ENCODE data around the gene TMEM263.

Gene TMEM263

GRCh38 chr12:106975993-106976658 lies 20.4 kb downstream of the TMEM263 start:
- DNase-seq (ENCODE audit: low read depth), result no peak
- no peak overlapping the region for H3K4me3 ChIP-seq (ENCODE audit: low read depth, low read length)
- no peak for TF ChIP-seq CTCF (IDR thresholded peaks at IDR 0.05; ENCODE audit: control insufficient read depth, extremely low read depth, insufficient read depth)

- DNase-seq (ENCODE audit: low read depth), result no peak
- TF ChIP-seq CTCF (IDR thresholded peaks at IDR 0.05; ENCODE audit: control insufficient read depth, extremely low read depth, insufficient read depth), result no peak
- H3K4me3 ChIP-seq (ENCODE audit: low read depth, low read length), result no peak overlapping the region
Observed at GRCh38 chr12:106976668-106977067, 21.0 kb downstream of the TMEM263 start.

- peak; percentile 42 for DNase-seq (ENCODE audit: low read depth)
- no peak for TF ChIP-seq CTCF (IDR thresholded peaks at IDR 0.05; ENCODE audit: control insufficient read depth, extremely low read depth, insufficient read depth)
- no peak overlapping the region for H3K4me3 ChIP-seq (ENCODE audit: low read depth, low read length)
Observed at GRCh38 chr12:106978035-106978800, 22.5 kb downstream of the TMEM263 start.

GRCh38 chr12:106980944-106981343 lies 25.2 kb downstream of the TMEM263 start:
- DNase-seq (ENCODE audit: low read depth), result no peak
- TF ChIP-seq CTCF (IDR thresholded peaks at IDR 0.05; ENCODE audit: control insufficient read depth, extremely low read depth, insufficient read depth), result no peak
- H3K4me3 ChIP-seq (ENCODE audit: low read depth, low read length), result no peak overlapping the region

- no peak for DNase-seq (ENCODE audit: low read depth)
- H3K4me3 ChIP-seq (ENCODE audit: low read depth, low read length), result no peak overlapping the region
- TF ChIP-seq CTCF (IDR thresholded peaks at IDR 0.05; ENCODE audit: control insufficient read depth, extremely low read depth, insufficient read depth), result no peak
Observed at GRCh38 chr12:106981788-106982187, 26.1 kb downstream of the TMEM263 start.

GRCh38 chr12:106982229-106982628 lies 26.5 kb downstream of the TMEM263 start:
- TF ChIP-seq CTCF (IDR thresholded peaks at IDR 0.05; ENCODE audit: control insufficient read depth, extremely low read depth, insufficient read depth), result no peak
- no peak for DNase-seq (ENCODE audit: low read depth)
- H3K4me3 ChIP-seq (ENCODE audit: low read depth, low read length), result no peak overlapping the region

Measured in LNCaP clone FGC (cell line).